K562 (cell line): ENCODE results near the gene GANAB. TPM values are rescaled to one million over a fixed set of nuclear protein-coding genes. Genes with fewer than 3 reads are reported as not detected.
A peak's percentile ranks its signal among the peaks of the same experiment; 100 is the strongest.

Experiments
- ATF4 ChIP-seq: fragments of 450-650 bp; formaldehyde crosslinking; IDR thresholded peaks from 2 replicates; pipeline ENCODE4 v1.4.0; 2022; ENCODE audit warnings: mild to moderate bottlenecking, moderate library complexity
- BRF1 ChIP-seq: IDR thresholded peaks from 3 replicates; pipeline ENCODE4 v1.6.1; 2011; ENCODE audit warnings: borderline replicate concordance, mild to moderate bottlenecking; ENCODE audit not compliant: insufficient read length; ENCODE audit errors: extremely low read depth
- CBFA2T3 ChIP-seq: fragments of 450-650 bp; IDR thresholded peaks from 2 replicates; pipeline ENCODE4 v1.6.1; 2017
- CCAR2 ChIP-seq: fragments of 200-400 bp; formaldehyde crosslinking; IDR thresholded peaks from 2 replicates; pipeline ENCODE4 v1.6.1; 2017; ENCODE audit warnings: mild to moderate bottlenecking, low read depth, low read length
- GABPB2 ChIP-seq: fragments of 250-450 bp; sonication (Bioruptor Pico); conservative IDR thresholded peaks from 2 replicates; pipeline ENCODE4 v1.5.1; 2021; ENCODE audit warnings: mild to moderate bottlenecking
- HNRNPH1 ChIP-seq: fragments of 200-400 bp; formaldehyde crosslinking; optimal IDR thresholded peaks from 2 replicates; pipeline ENCODE3; 2017; ENCODE audit warnings: low read depth, mild to moderate bottlenecking, low read length, moderate library complexity
- KAT8 ChIP-seq: fragments of 450-650 bp; IDR thresholded peaks from 2 replicates; pipeline ENCODE4 v1.6.1; 2016; ENCODE audit warnings: low read depth, mild to moderate bottlenecking
- KDM1A ChIP-seq, 2 experiments: fragments of 450-650 bp; IDR thresholded peaks; 2 replicates each; pipeline ENCODE4 v1.6.1; 2016; ENCODE audit warnings: mild to moderate bottlenecking in 2 of 2
- MAFK ChIP-seq: IDR thresholded peaks from 2 replicates; pipeline ENCODE4 v1.6.1; 2011; ENCODE audit warnings: low read length, improper control_type of control experiment
- PKNOX1 ChIP-seq: fragments of 450-650 bp; IDR thresholded peaks from 2 replicates; pipeline ENCODE4 v1.6.1; 2016
- POLR3A ChIP-seq: IDR thresholded peaks from 2 replicates; pipeline ENCODE4 v1.6.1; 2011; ENCODE audit warnings: borderline replicate concordance, mild to moderate bottlenecking, moderate library complexity; ENCODE audit not compliant: insufficient read length, insufficient read depth; ENCODE audit errors: extremely low read depth
- PRMT5 ChIP-seq: sonication (generic); formaldehyde crosslinking; IDR thresholded peaks from 2 replicates; pipeline ENCODE4 v1.5.0; 2020; ENCODE audit warnings: missing genetic modification reagents
- RFX1 ChIP-seq: fragments of 450-650 bp; IDR thresholded peaks from 2 replicates; pipeline ENCODE4 v1.6.1; 2016; ENCODE audit warnings: mild to moderate bottlenecking, moderate library complexity
- TBP ChIP-seq: optimal IDR thresholded peaks from 2 replicates; pipeline ENCODE3; 2011; ENCODE audit warnings: low read depth, low read length, improper control_type of control experiment
- UBTF ChIP-seq, 2 experiments: IDR thresholded peaks; 2 replicates each; pipeline ENCODE4 v1.6.1; 2012; ENCODE audit warnings: improper control_type of control experiment in 2 of 2, low read depth in 2 of 2, low read length in 2 of 2, borderline replicate concordance in 1 of 2
- ZBTB12 ChIP-seq: fragments of 250-450 bp; sonication (Bioruptor Pico); IDR thresholded peaks from 2 replicates; pipeline ENCODE4 v1.4.0; 2020
- ZNF23 ChIP-seq: fragments of 250-450 bp; sonication (Bioruptor Pico); IDR thresholded peaks from 2 replicates; pipeline ENCODE4 v1.4.0; 2020; ENCODE audit warnings: mild to moderate bottlenecking
- ZNF280B ChIP-seq: fragments of 250-450 bp; sonication (Bioruptor Pico); IDR thresholded peaks from 2 replicates; pipeline ENCODE4 v1.5.1; 2021; ENCODE audit warnings: mild to moderate bottlenecking
- ZNF644 ChIP-seq: fragments of 200-800 bp; sonication (Bioruptor generic); IDR thresholded peaks from 2 replicates; pipeline ENCODE4 v1.6.1; 2016; ENCODE audit warnings: low read depth, missing genetic modification characterization, missing compliant biosample characterization
- ZNF740 ChIP-seq, 3 experiments: fragments of 200-800 bp in 1 of 3; sonication (Bioruptor generic) in 1 of 3; sonication (generic) in 1 of 3; formaldehyde crosslinking in 1 of 3; IDR thresholded peaks; 2 replicates each; pipeline versions ENCODE4 v1.6.1 to v1.8.0; 2016 to 2022; ENCODE audit warnings: mild to moderate bottlenecking in 2 of 3, missing compliant biosample characterization in 2 of 3, missing genetic modification characterization in 2 of 3, missing genetic modification reagents in 1 of 3
- ZNF766 ChIP-seq: fragments of 200-800 bp; sonication (Bioruptor generic); conservative IDR thresholded peaks from 2 replicates; pipeline ENCODE4 v1.6.1; 2016; ENCODE audit warnings: missing genetic modification characterization, missing compliant biosample characterization
- ZSCAN32 ChIP-seq: fragments of 450-650 bp; formaldehyde crosslinking; IDR thresholded peaks from 2 replicates; pipeline ENCODE4 v1.4.0; 2020; ENCODE audit warnings: mild to moderate bottlenecking, moderate library complexity
- polyA plus RNA-seq, 8 experiments: library from polyadenylated mRNA; depleted of rRNA in 4 of 8; stranded (reverse) in 5 of 8; unstranded in 3 of 8; fragments of >200 nt; fragmentation: Nextera tagmentation in 2 of 8; fragmentation: Illumina TruSeq in 1 of 8; extraction: Ambion mirVana in 2 of 8; extraction: Trizol in 1 of 8; gene quantifications; 2 replicates each; pipeline versions ENCODE4 v1.2.1 to v1.2.3, GENCODE V29; 2011 to 2014; ENCODE audit warnings: inconsistent platforms in 1 of 8, missing spikeins in 1 of 8
- total RNA-seq, 7 experiments: library from RNA; depleted of rRNA in 6 of 7; stranded (reverse); fragments of >200 nt in 6 of 7; fragmentation: Illumina TruSeq in 2 of 7; extraction: Trizol in 2 of 7; gene quantifications; 2 replicates each; pipeline versions ENCODE4 v1.2.1 to v1.2.3, GENCODE V29; 2011 to 2021; ENCODE audit warnings: low replicate concordance in 1 of 7

GANAB gene
- total and polyA plus RNA-seq, 9 of the 15 experiments (the other 6 are each of a cell fraction or from before 2014, with no cell fraction given), result 6.5 to 284 (median 161) TPM

- TF ChIP-seq UBTF (IDR thresholded peaks at IDR 0.05; ENCODE audit: borderline replicate concordance in 1 of 2, low read depth in 2 of 2, low read length in 2 of 2), result peak in 1 of 2 experiments; percentile 84; a peak in 2 of 4 replicates
- no peak for TF ChIP-seq ATF4
- no peak for TF ChIP-seq ZNF766
- no peak for TF ChIP-seq KAT8
- TF ChIP-seq ZBTB12 (CRISPR knock-in tag), result no peak
- TF ChIP-seq ZNF23 (CRISPR knock-in tag), result no peak
- no peak for TF ChIP-seq POLR3A
- TF ChIP-seq ZNF280B (CRISPR knock-in tag), result no peak
- no peak for TF ChIP-seq GABPB2 (CRISPR knock-in tag)
- no peak for TF ChIP-seq CCAR2
- TF ChIP-seq KDM1A (IDR thresholded peaks at IDR 0.05), result no peak
- no peak for TF ChIP-seq CBFA2T3
- no peak for TF ChIP-seq ZSCAN32 (CRISPR knock-in tag)
- peak; percentile 54 for TF ChIP-seq TBP
- TF ChIP-seq ZNF644 (tag), result no peak
- no peak for TF ChIP-seq RFX1
- peak; percentile 61 for TF ChIP-seq MAFK
- TF ChIP-seq PRMT5 (CRISPR knock-in tag), result no peak
- TF ChIP-seq PKNOX1, result peak; percentile 33; the same call in 1 of the 2 replicates
- TF ChIP-seq BRF1, result no peak
- peak; percentile 35; the same call in 1 of the 2 replicates for TF ChIP-seq ZNF740 (CRISPR knock-in tag; IDR thresholded peaks at IDR 0.05)
- no peak for TF ChIP-seq ZNF740 (tag; IDR thresholded peaks at IDR 0.05)
- no peak for TF ChIP-seq HNRNPH1
Measured at GRCh38 chr11:62614275-62614674, 32.1 kb downstream of the GANAB start (continued).
